Right atrium auricular region (tissue), 2 donors: ENCODE results near the gene PCNT. TPM values are rescaled to one million over a fixed set of nuclear protein-coding genes. Genes with fewer than 3 reads are reported as not detected.

Experiments used
- DNase-seq: peaks from one replicate; pipeline ENCODE4 v3.0.0-alpha.2; 2019; ENCODE audit warnings: low spot score
- H3K27ac ChIP-seq, 2 donors: fragments of 200-600 bp; sonication (generic); 1 replicate in 1 of 2; 2 replicates in 1 of 2; pipeline ENCODE4 v1.5.1; 2016 to 2019
- H3K27me3 ChIP-seq, 2 donors: fragments of 200-600 bp; sonication (generic); one replicate each; pipeline versions ENCODE4 v1.5.1 to v1.6.0; 2017 to 2019
- H3K36me3 ChIP-seq: fragments of 200-600 bp; sonication (generic); one replicate; pipeline ENCODE4 v1.5.1; 2016
- H3K4me1 ChIP-seq, 2 donors: fragments of 200-600 bp; sonication (generic); one replicate each; pipeline versions ENCODE4 v1.5.1 to v1.6.0; 2017 to 2019
- H3K4me3 ChIP-seq, 2 donors: fragments of 200-600 bp; sonication (generic); 1 replicate in 1 of 2; 2 replicates in 1 of 2; pipeline ENCODE4 v1.5.1; 2017 to 2019; ENCODE audit warnings: mild to moderate bottlenecking in 1 of 2, moderate library complexity in 1 of 2
- H3K9me3 ChIP-seq, 2 donors: fragments of 200-600 bp; sonication (generic); one replicate each; pipeline ENCODE4 v1.5.1; 2019
- total RNA-seq, 2 donors: library from RNA; depleted of rRNA; stranded (reverse); fragments of >200 nt; gene quantifications; one replicate each; pipeline ENCODE4 v1.1.0, GENCODE V29; 2016
- TF ChIP-seq, protein P1 (sequence below), 2 donors: fragments of 200-600 bp; sonication (generic); IDR thresholded peaks; one replicate each; pipeline ENCODE4 v1.5.1; 2019; ENCODE audit warnings: antibody characterized with exemption in 2 of 2

PCNT gene
- total RNA-seq, 2 donors from 2014 or later = 31.7 to 40.3 TPM

GRCh38 chr21:46397211-46397905 is 73.4 kb downstream of the PCNT start:
- Histone ChIP-seq H3K36me3 (peaks cover 67% of the 10 kb centered on the region), H3K4me1 (peaks cover 0 to 8% of the 10 kb centered on the region in 2 donors), H3K27me3 (no peaks in the 10 kb centered on the region), H3K27ac (no peak overlapping the region), H3K4me3 (no peak overlapping the region), H3K9me3 (no peaks in the 10 kb centered on the region)
- DNase-seq = no peak
- TF ChIP-seq, protein P1, sequence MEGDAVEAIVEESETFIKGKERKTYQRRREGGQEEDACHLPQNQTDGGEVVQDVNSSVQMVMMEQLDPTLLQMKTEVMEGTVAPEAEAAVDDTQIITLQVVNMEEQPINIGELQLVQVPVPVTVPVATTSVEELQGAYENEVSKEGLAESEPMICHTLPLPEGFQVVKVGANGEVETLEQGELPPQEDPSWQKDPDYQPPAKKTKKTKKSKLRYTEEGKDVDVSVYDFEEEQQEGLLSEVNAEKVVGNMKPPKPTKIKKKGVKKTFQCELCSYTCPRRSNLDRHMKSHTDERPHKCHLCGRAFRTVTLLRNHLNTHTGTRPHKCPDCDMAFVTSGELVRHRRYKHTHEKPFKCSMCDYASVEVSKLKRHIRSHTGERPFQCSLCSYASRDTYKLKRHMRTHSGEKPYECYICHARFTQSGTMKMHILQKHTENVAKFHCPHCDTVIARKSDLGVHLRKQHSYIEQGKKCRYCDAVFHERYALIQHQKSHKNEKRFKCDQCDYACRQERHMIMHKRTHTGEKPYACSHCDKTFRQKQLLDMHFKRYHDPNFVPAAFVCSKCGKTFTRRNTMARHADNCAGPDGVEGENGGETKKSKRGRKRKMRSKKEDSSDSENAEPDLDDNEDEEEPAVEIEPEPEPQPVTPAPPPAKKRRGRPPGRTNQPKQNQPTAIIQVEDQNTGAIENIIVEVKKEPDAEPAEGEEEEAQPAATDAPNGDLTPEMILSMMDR (IDR thresholded peaks at IDR 0.05) = no peak

- H3K27me3 ChIP-seq = no peaks in the 10 kb centered on the region
- no peak overlapping the region for H3K4me3 ChIP-seq
- no peak overlapping the region for H3K27ac ChIP-seq
- no peak for DNase-seq
- TF ChIP-seq, protein P1 (IDR thresholded peaks at IDR 0.05) = no peak
- H3K9me3 ChIP-seq = no peaks in the 10 kb centered on the region
- H3K36me3 ChIP-seq = peaks cover 74% of the 10 kb centered on the region
- peaks cover 0 to 7% of the 10 kb centered on the region in 2 donors for H3K4me1 ChIP-seq
Observed at GRCh38 chr21:46397993-46398392, 74.0 kb downstream of the PCNT start.

GRCh38 chr21:46399129-46399528 is 75.2 kb downstream of the PCNT start:
- H3K4me3 ChIP-seq = no peak overlapping the region
- DNase-seq = no peak
- H3K9me3 ChIP-seq = no peaks in the 10 kb centered on the region
- TF ChIP-seq, protein P1 (IDR thresholded peaks at IDR 0.05) = no peak
- peaks cover 73% of the 10 kb centered on the region for H3K36me3 ChIP-seq
- H3K27me3 ChIP-seq = no peaks in the 10 kb centered on the region
- no peak overlapping the region for H3K27ac ChIP-seq
- no peaks in the 10 kb centered on the region for H3K4me1 ChIP-seq

- H3K4me1 ChIP-seq = no peaks in the 10 kb centered on the region
- no peak overlapping the region for H3K4me3 ChIP-seq
- H3K36me3 ChIP-seq = peaks cover 68% of the 10 kb centered on the region
- DNase-seq = no peak
- H3K27me3 ChIP-seq = no peaks in the 10 kb centered on the region
- no peak overlapping the region for H3K27ac ChIP-seq
- H3K9me3 ChIP-seq = no peaks in the 10 kb centered on the region
- TF ChIP-seq, protein P1 (IDR thresholded peaks at IDR 0.05) = no peak
Observed at GRCh38 chr21:46399686-46400085, 75.7 kb downstream of the PCNT start.

DNA sequence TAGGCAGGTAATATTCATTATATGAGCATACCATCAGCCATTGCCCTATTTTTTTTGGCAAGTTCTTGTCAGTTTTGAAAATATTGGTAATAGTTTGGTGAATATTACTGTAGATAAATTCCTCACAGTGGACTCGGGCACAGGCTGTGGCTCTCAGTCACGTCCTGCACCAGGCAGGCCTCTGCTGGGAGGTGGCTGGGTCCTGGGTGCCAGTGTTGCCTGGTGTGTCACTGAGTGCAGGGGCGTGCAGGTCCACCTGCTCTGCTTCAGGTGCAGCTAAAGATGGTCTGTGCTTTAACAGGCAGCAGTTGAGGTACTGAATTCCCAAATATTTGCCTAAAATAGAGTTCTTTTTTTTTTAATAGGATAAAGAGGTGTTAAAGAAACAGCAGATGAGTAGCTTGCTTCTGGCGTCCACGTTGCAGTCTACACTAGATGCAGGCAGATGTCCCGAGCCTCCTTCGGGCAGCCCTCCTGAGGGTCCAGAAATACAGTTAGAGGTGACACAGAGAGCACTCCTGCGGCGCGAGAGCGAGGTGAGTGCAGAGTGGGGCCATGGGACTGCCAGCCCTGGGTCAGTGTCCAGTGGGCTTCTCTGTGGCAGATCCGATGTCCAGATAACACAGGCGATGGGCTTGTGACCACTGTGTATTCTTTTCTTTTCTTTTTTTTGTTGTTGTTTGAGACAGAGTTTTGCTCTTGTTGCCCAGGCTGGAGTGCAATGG is 77.4 kb downstream of the PCNT start:
- Histone ChIP-seq H3K36me3 (peaks cover 67% of the 10 kb centered on the region), H3K9me3 (no peaks in the 10 kb centered on the region), H3K4me3 (no peak overlapping the region), H3K27ac (no peak overlapping the region), H3K27me3 (no peaks in the 10 kb centered on the region), H3K4me1 (no peaks in the 10 kb centered on the region)
- TF ChIP-seq, protein P1 (IDR thresholded peaks at IDR 0.05) = no peak
- no peak for DNase-seq
